G401 (cell line): ENCODE measurements around the gene C16orf90. TPM values are rescaled to one million over a fixed set of nuclear protein-coding genes. Genes with fewer than 3 reads are reported as not detected.
"Not testable (repeated sequence)": the region's sequence is repeated elsewhere in the genome, so short reads cannot be mapped to it uniquely, and the experiment has no call there.

ENCODE experiments used
- DNase-seq: peaks from one replicate; pipeline ENCODE4 v3.0.0-alpha.2; 2015; ENCODE audit warnings: low spot score
- in situ Hi-C: cut with HindIII; loops from 2 replicates; pipeline ENCODE4 v1.10.0; 2016; ENCODE audit warnings: low sequenced_read_pairs, mixed read lengths
- total RNA-seq: library from RNA; depleted of rRNA; stranded (reverse); fragments of >200 nt; shearing (Covaris generic); gene quantifications from 2 replicates; pipeline ENCODE4 v1.2.3, GENCODE V29; 2014

C16orf90 gene
- total RNA-seq, 1 experiment from 2014 or later: not detected

GRCh38 chr16:3515897-3516296 lies 20.6 kb upstream of the C16orf90 start:
- no peak for DNase-seq
- in situ Hi-C loops: no loop called here

- in situ Hi-C loops: no loop called here
Measured at GRCh38 chr16:3514621-3515020, 19.3 kb upstream of the C16orf90 start.

GRCh38 chr16:3513892-3514583 lies 18.7 kb upstream of the C16orf90 start:
- in situ Hi-C loops: no loop called here
- no peak for DNase-seq

More at GRCh38 chr16:3514621-3515020, 19.3 kb upstream of the C16orf90 start:
- no peak for DNase-seq

GRCh38 chr16:3511286-3512180 lies 16.2 kb upstream of the C16orf90 start:
- no peak for DNase-seq
- in situ Hi-C loops: no loop called here

- no peak for DNase-seq
- in situ Hi-C loops: no loop called here
Measured at GRCh38 chr16:3510416-3510815, 15.1 kb upstream of the C16orf90 start.

GRCh38 chr16:3509470-3509928 lies 14.2 kb upstream of the C16orf90 start:
- in situ Hi-C loops: no loop called here
- DNase-seq: no peak

GRCh38 chr16:3508736-3509135 lies 13.4 kb upstream of the C16orf90 start:
- DNase-seq: no peak
- in situ Hi-C loops: no loop called here

- in situ Hi-C loops: no loop called here
Measured at GRCh38 chr16:3503523-3503922, 8.2 kb upstream of the C16orf90 start.

GRCh38 chr16:3501783-3502400 lies 6.6 kb upstream of the C16orf90 start:
- no peak for DNase-seq
- in situ Hi-C loops: no loop called here

More at GRCh38 chr16:3503523-3503922, 8.2 kb upstream of the C16orf90 start:
- no peak for DNase-seq

GRCh38 chr16:3501412-3501761 lies 6.1 kb upstream of the C16orf90 start:
- in situ Hi-C loops: not testable (repeated sequence)

GRCh38 chr16:3498988-3499387 lies 3.7 kb upstream of the C16orf90 start:
- DNase-seq: no peak
- in situ Hi-C loops: no loop called here

More at GRCh38 chr16:3501412-3501761, 6.1 kb upstream of the C16orf90 start:
- DNase-seq: not testable (repeated sequence)

GRCh38 chr16:3497771-3498170 lies 2.5 kb upstream of the C16orf90 start:
- in situ Hi-C loops: no loop called here
- DNase-seq: no peak

GRCh38 chr16:3496386-3496785 lies 1.1 kb upstream of the C16orf90 start:
- in situ Hi-C loops: no loop called here
- no peak for DNase-seq

- in situ Hi-C loops: no loop called here
- DNase-seq: no peak
Measured at GRCh38 chr16:3494386-3494973, 809 bp downstream of the C16orf90 start.

- DNase-seq: no peak
- in situ Hi-C loops: no loop called here
Measured at GRCh38 chr16:3492356-3492755, 2.9 kb downstream of the C16orf90 start.

- no peak for DNase-seq
- in situ Hi-C loops: no loop called here
Measured at GRCh38 chr16:3490911-3491629, 4.2 kb downstream of the C16orf90 start.

GRCh38 chr16:3488801-3489200 lies 6.5 kb downstream of the C16orf90 start:
- no peak for DNase-seq
- in situ Hi-C loops: no loop called here

GRCh38 chr16:3487521-3488410 lies 7.5 kb downstream of the C16orf90 start:
- in situ Hi-C loops: no loop called here
- DNase-seq: no peak
